ENCODE data around the gene HERC4.

HERC4 gene

GRCh38 chr10:67926951-67927350, 148.1 kb downstream of the HERC4 start:
- DNase-seq (ENCODE audit: insufficient read length, low spot score) (no peak), FAIRE-seq (no peak)
- TF ChIP-seq CTCF (IDR thresholded peaks at IDR 0.05; ENCODE audit: insufficient read depth, missing control alignments), result no peak

- no peak for DNase-seq (ENCODE audit: insufficient read length, low spot score)
- no peak for TF ChIP-seq CTCF (IDR thresholded peaks at IDR 0.05; ENCODE audit: insufficient read depth, missing control alignments)
- no peak for FAIRE-seq
These were observed 149.6 kb downstream of the HERC4 start for GRCh38 chr10:67925449-67926005.

- FAIRE-seq (peak; percentile 60), DNase-seq (ENCODE audit: insufficient read length, low spot score) (no peak)
- TF ChIP-seq CTCF (IDR thresholded peaks at IDR 0.05; ENCODE audit: insufficient read depth, missing control alignments), result no peak
These were observed 150.9 kb downstream of the HERC4 start for GRCh38 chr10:67924136-67924535.

GRCh38 chr10:67923551-67923950, 151.5 kb downstream of the HERC4 start:
- no peak for TF ChIP-seq CTCF (IDR thresholded peaks at IDR 0.05; ENCODE audit: insufficient read depth, missing control alignments)
- no peak for DNase-seq (ENCODE audit: insufficient read length, low spot score)

GRCh38 chr10:67921065-67921464, 154.0 kb downstream of the HERC4 start:
- FAIRE-seq (no peak), DNase-seq (ENCODE audit: insufficient read length, low spot score) (no peak)
- TF ChIP-seq CTCF (IDR thresholded peaks at IDR 0.05; ENCODE audit: insufficient read depth, missing control alignments), result no peak

More at GRCh38 chr10:67923551-67923950, 151.5 kb downstream of the HERC4 start:
- FAIRE-seq, result no peak

GRCh38 chr10:67917679-67918078, 157.4 kb downstream of the HERC4 start:
- no peak for FAIRE-seq

More at GRCh38 chr10:67917679-67918078, 157.4 kb downstream of the HERC4 start:
- TF ChIP-seq CTCF (IDR thresholded peaks at IDR 0.05; ENCODE audit: insufficient read depth, missing control alignments), result no peak
- DNase-seq (ENCODE audit: insufficient read length, low spot score), result no peak

Data from D721Med (cell line).